HG02610 (cell line): ENCODE results near the gene GNAL.
"Not testable (repeated sequence)": the region's sequence is repeated elsewhere in the genome, so short reads cannot be mapped to it uniquely, and the experiment has no call there.

Source experiments
- ATAC-seq: cut with Tn5 transposase; IDR thresholded peaks from one replicate; pipeline ENCODE4 v1.9.1; 2021; ENCODE audit warnings: mild to moderate bottlenecking, moderate library complexity; ENCODE audit not compliant: unreplicated experiment

The GNAL gene

GRCh38 chr18:11668441-11669169 is 20.5 kb upstream of the GNAL start:
- no peak for ATAC-seq

- ATAC-seq = no peak
Measured at GRCh38 chr18:11669271-11669947, 19.7 kb upstream of the GNAL start.

- no peak for ATAC-seq
Measured at GRCh38 chr18:11669948-11670275, 19.2 kb upstream of the GNAL start.

- no peak for ATAC-seq
Measured at GRCh38 chr18:11671156-11671555, 17.9 kb upstream of the GNAL start.

DNA sequence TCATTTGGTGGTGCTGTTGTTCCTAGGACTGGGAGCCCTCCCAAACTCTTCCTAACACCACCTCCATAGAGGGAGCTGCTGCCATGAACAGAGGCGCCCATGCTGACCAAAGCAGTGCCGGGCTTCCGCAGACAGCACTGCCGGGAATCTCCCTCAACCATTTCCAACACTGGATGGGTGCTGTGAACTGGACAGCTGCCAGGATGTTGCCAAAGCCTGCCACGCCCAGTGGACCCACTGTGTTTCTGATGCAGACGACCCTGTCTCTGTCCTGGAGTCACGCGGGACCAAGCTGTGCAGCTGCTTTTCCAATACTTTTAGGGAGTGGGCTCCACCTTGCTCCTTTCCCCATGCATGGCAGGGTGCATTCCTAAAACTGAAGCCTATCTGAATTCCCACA is 16.9 kb upstream of the GNAL start:
- ATAC-seq = no peak

GRCh38 chr18:11672846-11673454 is 16.1 kb upstream of the GNAL start:
- ATAC-seq = no peak

DNA sequence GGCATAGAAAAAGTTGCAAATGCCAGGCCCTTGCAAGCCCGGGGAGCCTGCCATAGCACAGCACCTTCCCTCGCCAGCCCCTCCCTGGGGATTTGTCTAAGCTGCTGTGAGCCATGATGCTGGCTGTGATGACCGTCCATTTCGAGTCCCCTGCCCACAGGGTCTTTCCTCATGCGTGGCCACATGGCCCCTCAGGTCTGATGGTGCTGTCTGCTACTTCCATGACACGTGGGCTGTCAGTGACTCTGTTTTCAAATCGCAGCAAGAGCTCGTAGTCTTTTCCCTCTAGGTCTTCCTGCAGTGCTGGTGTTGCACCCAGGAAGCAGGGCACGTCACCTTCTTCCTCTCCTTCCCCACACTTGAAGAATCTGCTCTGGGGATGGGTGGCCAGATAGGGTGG is 15.5 kb upstream of the GNAL start:
- no peak for ATAC-seq

GRCh38 chr18:11674119-11674518 is 14.9 kb upstream of the GNAL start:
- ATAC-seq = no peak

DNA sequence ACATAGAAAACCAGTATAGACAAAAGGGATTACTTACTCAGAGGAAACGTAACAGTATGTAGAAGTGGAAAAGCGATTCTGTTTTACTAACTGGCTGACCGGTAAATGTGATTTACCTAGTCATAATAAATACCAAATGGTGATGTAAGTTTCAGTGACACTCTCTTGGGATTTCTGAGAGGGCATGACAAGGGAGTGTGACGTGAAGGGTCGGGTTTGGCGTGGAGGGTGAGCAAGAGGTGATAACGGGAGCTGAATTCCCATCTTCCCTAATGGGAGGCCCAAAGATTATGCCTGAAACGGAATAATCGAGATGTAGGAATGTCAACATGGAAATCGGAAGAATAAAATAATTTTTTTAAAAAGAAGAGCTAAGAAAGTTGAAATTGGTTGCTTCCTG is 12.7 kb upstream of the GNAL start:
- no peak for ATAC-seq

GRCh38 chr18:11676867-11677266 is 12.2 kb upstream of the GNAL start:
- ATAC-seq = no peak

DNA sequence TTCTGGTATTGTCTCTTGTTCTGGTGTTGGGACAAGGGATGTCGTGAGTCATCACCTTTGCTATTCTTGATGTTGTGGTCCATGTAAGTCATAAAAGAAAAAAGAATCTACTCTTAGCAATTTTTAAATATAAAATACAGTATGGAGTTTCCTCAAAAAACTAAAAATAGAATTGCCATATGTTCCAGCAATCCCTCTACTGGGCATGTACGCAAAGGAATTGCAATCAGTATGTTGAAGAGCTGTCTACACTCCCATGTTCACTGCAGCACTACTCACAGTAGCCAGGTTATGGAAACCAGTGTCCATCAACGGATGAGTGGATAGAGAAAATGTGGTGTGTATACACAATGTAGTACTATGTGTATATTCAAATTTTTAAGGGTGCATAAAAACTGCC is 10.9 kb upstream of the GNAL start:
- no peak for ATAC-seq

DNA sequence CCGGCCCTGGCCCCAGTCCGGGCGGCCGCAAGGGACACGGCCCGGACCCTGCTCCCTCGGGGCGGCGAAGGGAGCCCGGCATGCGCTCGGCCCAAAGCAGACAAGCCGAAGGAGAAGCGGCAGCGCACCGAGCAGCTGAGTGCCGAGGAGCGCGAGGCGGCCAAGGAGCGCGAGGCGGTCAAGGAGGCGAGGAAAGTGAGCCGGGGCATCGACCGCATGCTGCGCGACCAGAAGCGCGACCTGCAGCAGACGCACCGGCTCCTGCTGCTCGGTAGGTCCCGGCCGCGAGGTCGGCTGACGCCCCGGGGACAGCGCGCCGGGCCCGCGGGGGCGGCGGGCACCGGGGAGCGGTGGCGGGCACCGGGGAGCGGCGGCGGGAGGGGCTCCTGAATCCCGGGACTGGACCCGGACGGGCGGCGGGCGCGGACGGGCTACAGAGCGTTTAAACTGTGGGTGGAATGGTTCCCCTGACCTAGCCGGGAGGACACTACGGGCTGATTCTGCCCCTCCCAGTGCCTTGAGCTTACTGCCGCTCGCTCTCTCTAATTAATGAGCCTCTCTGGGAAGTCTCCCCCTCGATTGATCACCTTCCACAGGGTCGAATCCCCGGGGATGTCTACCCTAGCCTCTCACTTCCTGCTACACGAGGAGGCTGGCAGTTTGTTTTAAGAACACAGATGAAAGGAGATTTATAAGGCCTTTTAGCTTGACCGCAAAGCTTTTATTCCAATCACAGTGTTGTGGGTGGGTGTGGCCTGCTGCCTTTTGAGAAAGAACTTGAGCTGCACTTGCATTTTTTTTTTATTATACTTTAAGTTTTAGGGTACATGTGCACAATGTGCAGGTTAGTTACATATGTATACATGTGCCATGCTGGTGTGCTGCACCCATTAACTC is 853 bp downstream of the GNAL start:
- ATAC-seq = no peak

GRCh38 chr18:11690660-11691059 is 1.6 kb downstream of the GNAL start:
- not testable (repeated sequence) for ATAC-seq

GRCh38 chr18:11695736-11696135 is 6.7 kb downstream of the GNAL start:
- ATAC-seq = no peak

- ATAC-seq = no peak
Measured at GRCh38 chr18:11696451-11696850, 7.4 kb downstream of the GNAL start.

- no peak for ATAC-seq
Measured at GRCh38 chr18:11700876-11701275, 11.8 kb downstream of the GNAL start.

DNA sequence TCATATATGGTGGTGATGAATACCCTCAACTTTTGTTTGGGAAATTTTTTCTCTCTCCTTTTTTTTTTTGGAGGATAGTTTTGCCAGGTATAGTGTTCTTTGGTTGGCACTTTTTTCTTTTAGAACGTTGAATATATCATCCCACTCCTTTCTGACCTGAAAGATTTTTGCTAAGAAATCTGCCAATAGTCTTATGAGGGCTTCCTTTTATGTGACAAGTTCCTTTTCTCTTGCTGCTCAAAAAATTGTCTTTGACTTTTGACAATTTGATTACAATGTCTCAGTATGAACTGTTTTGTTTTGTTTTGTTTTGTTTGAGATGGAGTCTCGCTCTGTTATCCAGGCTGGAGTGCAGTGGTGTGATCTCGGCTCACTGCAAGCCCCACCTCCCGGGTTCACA is 21.5 kb downstream of the GNAL start:
- no peak for ATAC-seq

GRCh38 chr18:11713756-11714155 is 24.7 kb downstream of the GNAL start:
- ATAC-seq = no peak

DNA sequence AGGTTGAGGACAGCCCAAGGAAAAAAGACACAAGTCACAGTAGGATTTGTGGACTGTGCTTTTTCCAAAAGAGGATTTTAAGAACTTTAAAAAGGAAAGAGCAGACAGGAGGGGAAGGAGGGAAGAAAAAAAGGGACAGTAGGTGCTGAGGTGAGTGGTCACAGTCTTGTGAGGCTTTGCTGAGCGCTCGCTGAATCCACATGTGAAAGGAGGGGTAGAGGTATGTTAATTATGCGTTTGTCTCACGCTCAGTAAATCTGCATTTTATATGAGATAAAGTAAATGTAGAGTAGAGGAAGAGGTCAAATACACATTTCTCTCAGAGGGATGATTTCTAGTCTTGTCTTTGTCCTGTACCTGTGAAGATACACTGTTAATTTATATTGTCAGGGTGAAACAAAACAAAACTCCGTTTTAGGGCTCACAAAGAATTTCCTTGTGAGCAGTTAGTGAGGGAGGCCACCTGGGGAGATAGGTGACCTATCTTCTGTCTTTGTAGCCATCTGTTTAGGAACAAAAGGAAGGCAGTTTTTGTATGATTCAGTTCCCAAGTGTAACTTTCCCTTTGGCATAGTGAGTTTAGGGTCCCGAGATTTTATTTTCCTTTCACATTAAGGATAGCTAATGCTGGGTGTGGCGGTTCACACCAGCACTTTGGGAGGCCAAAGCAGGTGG is 25.3 kb downstream of the GNAL start:
- no peak for ATAC-seq

DNA sequence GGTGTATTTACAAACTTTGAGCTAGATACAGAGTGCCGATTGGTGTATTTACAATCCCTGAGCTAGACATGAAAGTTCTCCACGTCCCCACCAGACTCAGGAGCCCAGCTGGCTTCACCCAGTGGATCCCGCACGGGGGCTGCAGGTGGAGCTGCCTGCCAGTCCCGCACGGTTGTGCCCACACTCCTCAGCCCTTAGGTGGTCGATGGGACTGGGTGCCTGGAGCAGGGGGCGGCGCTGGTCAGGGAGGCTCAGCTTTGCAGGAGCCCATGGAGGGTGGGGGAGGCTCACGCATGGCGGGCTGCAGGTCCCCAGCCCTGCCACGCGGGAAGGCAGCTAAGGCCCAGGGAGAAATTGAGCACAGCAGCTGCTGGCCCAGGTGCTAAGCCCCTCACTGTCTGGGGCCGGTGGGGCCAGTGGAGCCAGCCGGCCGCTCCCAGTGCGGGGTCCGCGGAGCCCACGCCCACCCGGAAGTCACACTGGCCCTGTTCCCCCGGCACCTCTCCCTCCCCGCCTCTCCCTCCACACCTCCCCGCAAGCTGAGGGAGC is 27.8 kb downstream of the GNAL start:
- ATAC-seq = not testable (repeated sequence)

- ATAC-seq = no peak
Measured at GRCh38 chr18:11719050-11719449, 30.0 kb downstream of the GNAL start.
